ENCODE data around the gene SLFNL1. TPM values are rescaled to one million over a fixed set of nuclear protein-coding genes. Genes with fewer than 3 reads are reported as not detected.

Gene SLFNL1
- total RNA-seq, 2 experiments from 2014 or later: 0.49 to 0.82 TPM

- H3K36me3 ChIP-seq (ENCODE audit: insufficient read depth, low read length): peaks cover 99% of the 10 kb centered on the region
- intact Hi-C loops (cut with micrococcal nuclease; ENCODE audit: unreplicated experiment): no loop called here
- no TSS peak for BruUV-seq (replicated peaks)
Observed at GRCh38 chr1:40985161-40985560, 36.4 kb downstream of the SLFNL1 start.

GRCh38 chr1:40984531-40984930 is 37.0 kb downstream of the SLFNL1 start:
- ChIA-PET POLR2A (interaction anchor here (0.6 to 1.2 kb wide), 5 partner anchors 10 to 946 kb away, joined by 3 read pairs; no protein-coding TSS in a partner anchor), CTCF (ENCODE audit: unreplicated experiment) (no interaction called here)
- H3K4me2 ChIP-seq (ENCODE audit: low read length): no peak overlapping the region
- H3K36me3 ChIP-seq (ENCODE audit: insufficient read depth, low read length): peaks cover 94% of the 10 kb centered on the region
- no peaks in the 10 kb centered on the region for H3K9me2 ChIP-seq (ENCODE audit: insufficient read depth, low read length)
- peaks cover 53% of the 10 kb centered on the region for H3K79me2 ChIP-seq (ENCODE audit: insufficient read depth, low read depth, low read length)
- no peak for TF ChIP-seq EZH2phosphoT487 (IDR thresholded peaks at IDR 0.05; ENCODE audit: borderline replicate concordance, low read depth, low read length)
- TF ChIP-seq CTCF (conservative IDR thresholded peaks at IDR 0.05; ENCODE audit: low read length): no peak
- intact Hi-C loops (cut with micrococcal nuclease; ENCODE audit: unreplicated experiment): no loop called here
- H3K27ac ChIP-seq (ENCODE audit: low read depth, low read length, poor library complexity, severe bottlenecking): no peak overlapping the region
- no peak for DNase-seq (ENCODE audit: low spot score)
- peaks cover 18% of the 10 kb centered on the region for H3K4me1 ChIP-seq (ENCODE audit: insufficient read depth, low read length, poor library complexity, severe bottlenecking)
- no peaks in the 10 kb centered on the region for H3K9me3 ChIP-seq (ENCODE audit: low read length)
- H3K4me3 ChIP-seq (ENCODE audit: low read depth, low read length, poor library complexity, severe bottlenecking): no peak overlapping the region
- BruUV-seq (replicated peaks): no TSS peak
- H4K20me1 ChIP-seq (ENCODE audit: insufficient read depth, low read length): peaks cover 36% of the 10 kb centered on the region
- H2AFZ ChIP-seq (ENCODE audit: low read length): no peak overlapping the region

More at GRCh38 chr1:40985161-40985560, 36.4 kb downstream of the SLFNL1 start:
- no peak overlapping the region for H3K4me2 ChIP-seq (ENCODE audit: low read length)
- no peaks in the 10 kb centered on the region for H3K9me2 ChIP-seq (ENCODE audit: insufficient read depth, low read length)
- TF ChIP-seq CTCF (conservative IDR thresholded peaks at IDR 0.05; ENCODE audit: low read length) (no peak), EZH2phosphoT487 (IDR thresholded peaks at IDR 0.05; ENCODE audit: borderline replicate concordance, low read depth, low read length) (no peak)
- no peaks in the 10 kb centered on the region for H3K9me3 ChIP-seq (ENCODE audit: low read length)
- POLR2A ChIA-PET: interaction anchor here (0.9 kb wide), 1 partner anchor 11 kb away, joined by 3 read pairs; no protein-coding TSS in a partner anchor
- H4K20me1 ChIP-seq (ENCODE audit: insufficient read depth, low read length): peaks cover 36% of the 10 kb centered on the region
- H2AFZ ChIP-seq (ENCODE audit: low read length): no peak overlapping the region
- no peak overlapping the region for H3K4me3 ChIP-seq (ENCODE audit: low read depth, low read length, poor library complexity, severe bottlenecking)
- no peak overlapping the region for H3K27ac ChIP-seq (ENCODE audit: low read depth, low read length, poor library complexity, severe bottlenecking)
- H3K79me2 ChIP-seq (ENCODE audit: insufficient read depth, low read depth, low read length): peaks cover 51% of the 10 kb centered on the region
- H3K4me1 ChIP-seq (ENCODE audit: insufficient read depth, low read length, poor library complexity, severe bottlenecking): peaks cover 18% of the 10 kb centered on the region
- CTCF ChIA-PET (ENCODE audit: unreplicated experiment): no interaction called here
- DNase-seq (ENCODE audit: low spot score): no peak

- no peak for DNase-seq (ENCODE audit: low spot score)
- no peak for TF ChIP-seq EZH2phosphoT487 (IDR thresholded peaks at IDR 0.05; ENCODE audit: borderline replicate concordance, low read depth, low read length)
- no peak for TF ChIP-seq CTCF (conservative IDR thresholded peaks at IDR 0.05; ENCODE audit: low read length)
- no TSS peak for BruUV-seq (replicated peaks)
- H3K4me1 ChIP-seq (ENCODE audit: insufficient read depth, low read length, poor library complexity, severe bottlenecking): peaks cover 19% of the 10 kb centered on the region
- POLR2A ChIA-PET: interaction anchor here (0.6 to 1.2 kb wide), 5 partner anchors 11 to 945 kb away, joined by 3 read pairs; no protein-coding TSS in a partner anchor
- no peaks in the 10 kb centered on the region for H3K9me3 ChIP-seq (ENCODE audit: low read length)
- H3K9me2 ChIP-seq (ENCODE audit: insufficient read depth, low read length): no peaks in the 10 kb centered on the region
- H4K20me1 ChIP-seq (ENCODE audit: insufficient read depth, low read length): peaks cover 36% of the 10 kb centered on the region
- H3K79me2 ChIP-seq (ENCODE audit: insufficient read depth, low read depth, low read length): peaks cover 53% of the 10 kb centered on the region
- no peak overlapping the region for H2AFZ ChIP-seq (ENCODE audit: low read length)
- H3K4me2 ChIP-seq (ENCODE audit: low read length): no peak overlapping the region
- peaks cover 89% of the 10 kb centered on the region for H3K36me3 ChIP-seq (ENCODE audit: insufficient read depth, low read length)
- CTCF ChIA-PET (ENCODE audit: unreplicated experiment): no interaction called here
- intact Hi-C loops (cut with micrococcal nuclease; ENCODE audit: unreplicated experiment): no loop called here
- no peak overlapping the region for H3K27ac ChIP-seq (ENCODE audit: low read depth, low read length, poor library complexity, severe bottlenecking)
- H3K4me3 ChIP-seq (ENCODE audit: low read depth, low read length, poor library complexity, severe bottlenecking): no peak overlapping the region
Observed at GRCh38 chr1:40984066-40984465, 37.5 kb downstream of the SLFNL1 start.

Data from OCI-LY7 (cell line).